Peyer's patch (tissue), 4 donors: ENCODE results near the gene TSPAN14.

Experiments used
- POLR2A ChIP-seq, 2 donors: fragments of 450-650 bp; IDR thresholded peaks; one replicate each; pipeline ENCODE4 v1.5.1; 2017; ENCODE audit warnings: antibody characterized with exemption in 2 of 2, mild to moderate bottlenecking in 2 of 2, moderate library complexity in 2 of 2
- TF ChIP-seq, protein P1 (sequence below), 6 experiments: fragments of 450-650 bp in 4 of 6; fragments of 200-600 bp in 2 of 6; sonication (generic) in 1 of 6; IDR thresholded peaks; one replicate each; pipeline ENCODE4 v1.5.1; 2017 to 2019; ENCODE audit warnings: antibody characterized with exemption in 6 of 6, mild to moderate bottlenecking in 3 of 6, moderate library complexity in 1 of 6

DNA sequence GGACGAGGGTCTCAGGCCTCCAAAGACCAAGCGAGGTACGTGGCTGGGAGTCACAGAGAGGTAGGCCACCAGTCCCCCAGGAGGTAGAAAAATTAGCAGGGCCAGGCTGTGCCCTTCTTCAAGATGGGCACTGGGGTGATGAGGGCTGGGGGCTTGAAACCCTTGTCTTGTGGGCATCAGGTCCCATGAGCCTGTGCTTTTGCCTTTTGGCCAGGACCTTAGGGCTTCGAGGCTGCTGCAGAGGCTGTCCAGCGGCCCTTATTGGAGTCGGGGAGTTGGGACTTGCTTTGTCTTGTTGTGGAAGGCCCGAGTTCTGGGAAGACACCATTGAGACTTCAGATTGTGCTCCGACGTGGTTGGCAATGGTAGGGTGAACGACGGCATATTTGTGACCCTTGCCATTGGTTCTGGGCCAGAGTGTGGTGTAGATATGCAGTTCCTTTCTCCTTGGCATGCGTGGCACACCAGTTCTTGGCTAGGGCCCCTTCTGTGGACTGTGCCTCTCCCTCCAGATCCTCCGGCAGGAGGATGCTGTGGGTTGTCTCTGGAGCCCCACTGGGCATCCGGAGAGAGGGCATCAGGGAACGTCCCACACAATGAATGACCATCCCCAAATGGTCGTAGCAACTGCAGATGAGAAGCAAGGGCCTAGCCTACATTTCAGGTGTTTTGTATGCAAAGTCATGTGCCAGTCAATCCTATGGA lies 84.5 kb downstream of the TSPAN14 start:
- no peak for TF ChIP-seq POLR2A (IDR thresholded peaks at IDR 0.05)
- TF ChIP-seq, protein P1, sequence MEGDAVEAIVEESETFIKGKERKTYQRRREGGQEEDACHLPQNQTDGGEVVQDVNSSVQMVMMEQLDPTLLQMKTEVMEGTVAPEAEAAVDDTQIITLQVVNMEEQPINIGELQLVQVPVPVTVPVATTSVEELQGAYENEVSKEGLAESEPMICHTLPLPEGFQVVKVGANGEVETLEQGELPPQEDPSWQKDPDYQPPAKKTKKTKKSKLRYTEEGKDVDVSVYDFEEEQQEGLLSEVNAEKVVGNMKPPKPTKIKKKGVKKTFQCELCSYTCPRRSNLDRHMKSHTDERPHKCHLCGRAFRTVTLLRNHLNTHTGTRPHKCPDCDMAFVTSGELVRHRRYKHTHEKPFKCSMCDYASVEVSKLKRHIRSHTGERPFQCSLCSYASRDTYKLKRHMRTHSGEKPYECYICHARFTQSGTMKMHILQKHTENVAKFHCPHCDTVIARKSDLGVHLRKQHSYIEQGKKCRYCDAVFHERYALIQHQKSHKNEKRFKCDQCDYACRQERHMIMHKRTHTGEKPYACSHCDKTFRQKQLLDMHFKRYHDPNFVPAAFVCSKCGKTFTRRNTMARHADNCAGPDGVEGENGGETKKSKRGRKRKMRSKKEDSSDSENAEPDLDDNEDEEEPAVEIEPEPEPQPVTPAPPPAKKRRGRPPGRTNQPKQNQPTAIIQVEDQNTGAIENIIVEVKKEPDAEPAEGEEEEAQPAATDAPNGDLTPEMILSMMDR (IDR thresholded peaks at IDR 0.05) = no peak
